Loucy (cell line): ENCODE measurements around the gene RPL5.

ENCODE experiments used
- EZH2phosphoT487 ChIP-seq: fragments of 200-600 bp; IDR thresholded peaks from 2 replicates; pipeline ENCODE4 v1.6.1; 2018; ENCODE audit warnings: antibody characterized with exemption, mild to moderate bottlenecking, moderate library complexity, borderline replicate concordance
- TF ChIP-seq, protein P1 (sequence below): fragments of 200-600 bp; sonication (generic); conservative IDR thresholded peaks from 2 replicates; pipeline ENCODE4 v1.5.1; 2014; ENCODE audit warnings: mild to moderate bottlenecking, antibody characterized with exemption, low read length

DNA sequence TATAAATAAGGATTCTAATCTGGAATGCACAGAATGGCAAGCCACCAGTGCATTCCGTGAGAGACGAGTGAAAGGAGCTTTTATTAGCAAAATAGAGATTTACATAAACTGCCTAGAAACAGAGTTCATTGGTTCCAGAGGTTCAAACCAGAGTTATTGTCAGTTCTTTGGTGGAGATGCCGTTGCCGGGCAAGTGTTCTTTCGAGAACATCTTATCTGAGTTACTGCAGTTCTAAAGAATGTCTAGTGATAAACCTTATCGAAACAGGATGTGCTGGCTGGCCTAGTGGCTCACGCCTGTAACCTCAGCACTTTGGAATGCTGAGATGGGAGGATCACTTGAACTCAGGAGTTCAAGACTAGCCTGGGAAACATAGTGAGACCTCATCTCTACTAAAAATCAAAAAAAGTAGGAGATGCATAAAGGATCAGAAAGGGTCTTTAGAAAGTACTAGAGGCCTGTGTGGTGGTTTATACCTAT is 27.1 kb upstream of the RPL5 start:
- no peak for TF ChIP-seq EZH2phosphoT487
- TF ChIP-seq, protein P1, sequence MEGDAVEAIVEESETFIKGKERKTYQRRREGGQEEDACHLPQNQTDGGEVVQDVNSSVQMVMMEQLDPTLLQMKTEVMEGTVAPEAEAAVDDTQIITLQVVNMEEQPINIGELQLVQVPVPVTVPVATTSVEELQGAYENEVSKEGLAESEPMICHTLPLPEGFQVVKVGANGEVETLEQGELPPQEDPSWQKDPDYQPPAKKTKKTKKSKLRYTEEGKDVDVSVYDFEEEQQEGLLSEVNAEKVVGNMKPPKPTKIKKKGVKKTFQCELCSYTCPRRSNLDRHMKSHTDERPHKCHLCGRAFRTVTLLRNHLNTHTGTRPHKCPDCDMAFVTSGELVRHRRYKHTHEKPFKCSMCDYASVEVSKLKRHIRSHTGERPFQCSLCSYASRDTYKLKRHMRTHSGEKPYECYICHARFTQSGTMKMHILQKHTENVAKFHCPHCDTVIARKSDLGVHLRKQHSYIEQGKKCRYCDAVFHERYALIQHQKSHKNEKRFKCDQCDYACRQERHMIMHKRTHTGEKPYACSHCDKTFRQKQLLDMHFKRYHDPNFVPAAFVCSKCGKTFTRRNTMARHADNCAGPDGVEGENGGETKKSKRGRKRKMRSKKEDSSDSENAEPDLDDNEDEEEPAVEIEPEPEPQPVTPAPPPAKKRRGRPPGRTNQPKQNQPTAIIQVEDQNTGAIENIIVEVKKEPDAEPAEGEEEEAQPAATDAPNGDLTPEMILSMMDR, result no peak
